Tibial nerve (tissue), 4 donors: Measurements from ENCODE around the gene ASPSCR1.

Source experiments
- EP300 ChIP-seq, 2 donors: sonication (generic); formaldehyde crosslinking; IDR thresholded peaks; one replicate each; pipeline ENCODE4 v1.6.1; 2017; ENCODE audit warnings: antibody characterized with exemption in 2 of 2, mild to moderate bottlenecking in 1 of 2
- POLR2A ChIP-seq, 2 donors: fragments of 450-650 bp; IDR thresholded peaks; one replicate each; pipeline ENCODE4 v1.6.1; 2017; ENCODE audit warnings: antibody characterized with exemption in 2 of 2, mild to moderate bottlenecking in 2 of 2, moderate library complexity in 2 of 2
- TF ChIP-seq, protein P1 (sequence below), 5 experiments: fragments of 200-600 bp in 3 of 5; fragments of 450-650 bp in 2 of 5; sonication (generic) in 3 of 5; IDR thresholded peaks; one replicate each; pipeline ENCODE4 v1.5.1; 2016 to 2019; ENCODE audit warnings: antibody characterized with exemption in 5 of 5, mild to moderate bottlenecking in 3 of 5, moderate library complexity in 2 of 5

DNA sequence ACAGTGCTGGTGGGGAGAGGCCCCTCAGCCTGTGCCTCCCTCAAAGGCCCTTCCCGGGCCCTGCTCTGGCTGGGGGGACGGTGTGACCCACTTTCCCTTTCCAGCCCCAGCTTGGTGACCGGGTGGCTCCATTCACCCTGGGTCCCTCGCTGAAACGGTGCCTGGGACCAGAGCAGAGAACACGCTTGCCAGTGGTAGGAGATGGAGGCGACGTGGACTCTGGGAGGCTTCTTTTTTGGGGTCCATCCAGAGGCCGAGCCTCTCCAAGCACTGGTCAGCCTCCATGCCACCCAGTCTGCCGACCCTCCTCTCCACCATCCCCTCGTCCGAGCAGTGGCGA, 37.5 kb downstream of the ASPSCR1 start:
- TF ChIP-seq, protein P1, sequence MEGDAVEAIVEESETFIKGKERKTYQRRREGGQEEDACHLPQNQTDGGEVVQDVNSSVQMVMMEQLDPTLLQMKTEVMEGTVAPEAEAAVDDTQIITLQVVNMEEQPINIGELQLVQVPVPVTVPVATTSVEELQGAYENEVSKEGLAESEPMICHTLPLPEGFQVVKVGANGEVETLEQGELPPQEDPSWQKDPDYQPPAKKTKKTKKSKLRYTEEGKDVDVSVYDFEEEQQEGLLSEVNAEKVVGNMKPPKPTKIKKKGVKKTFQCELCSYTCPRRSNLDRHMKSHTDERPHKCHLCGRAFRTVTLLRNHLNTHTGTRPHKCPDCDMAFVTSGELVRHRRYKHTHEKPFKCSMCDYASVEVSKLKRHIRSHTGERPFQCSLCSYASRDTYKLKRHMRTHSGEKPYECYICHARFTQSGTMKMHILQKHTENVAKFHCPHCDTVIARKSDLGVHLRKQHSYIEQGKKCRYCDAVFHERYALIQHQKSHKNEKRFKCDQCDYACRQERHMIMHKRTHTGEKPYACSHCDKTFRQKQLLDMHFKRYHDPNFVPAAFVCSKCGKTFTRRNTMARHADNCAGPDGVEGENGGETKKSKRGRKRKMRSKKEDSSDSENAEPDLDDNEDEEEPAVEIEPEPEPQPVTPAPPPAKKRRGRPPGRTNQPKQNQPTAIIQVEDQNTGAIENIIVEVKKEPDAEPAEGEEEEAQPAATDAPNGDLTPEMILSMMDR (IDR thresholded peaks at IDR 0.05): no peak
- TF ChIP-seq EP300 (IDR thresholded peaks at IDR 0.05): no peak
- no peak for TF ChIP-seq POLR2A (IDR thresholded peaks at IDR 0.05)
